BJ (cell line): ENCODE results near the gene HLX. TPM values are rescaled to one million over a fixed set of nuclear protein-coding genes. Genes with fewer than 3 reads are reported as not detected.

ENCODE experiments used
- CTCF ChIA-PET: fragments of 350-600 bp; formaldehyde crosslinking; extraction: SDS; loops from one replicate; lab custom pipeline; 2021; ENCODE audit warnings: antibody characterized with exemption, inconsistent platforms; lab: Yijun Ruan, JAX
- POLR2A ChIA-PET: fragments of 300-600 bp; sonication (Branson Sonifier 250); formaldehyde crosslinking; extraction: SDS; loops from one replicate; lab custom pipeline; 2021; ENCODE audit warnings: antibody characterized with exemption; lab: Charles Lee
- DNase-seq: peaks from one replicate; pipeline ENCODE4 v3.0.0-alpha.2; 2011; ENCODE audit warnings: low read depth
- H3K27me3 ChIP-seq: 2 replicates; pipeline ENCODE4 v1.6.0; 2011; ENCODE audit warnings: low read length; ENCODE audit not compliant: control insufficient read depth, insufficient read depth
- H3K36me3 ChIP-seq: 2 replicates; pipeline ENCODE4 v1.5.1; 2011; ENCODE audit warnings: low read length; ENCODE audit not compliant: control insufficient read depth, insufficient read depth
- H3K4me3 ChIP-seq: 2 replicates; pipeline ENCODE4 v1.5.1; 2011; ENCODE audit warnings: low read depth, mild to moderate bottlenecking, control low read depth, low read length
- polyA plus RNA-seq: library from polyadenylated mRNA; depleted of rRNA; stranded (reverse); fragments of >200 nt; gene quantifications from 2 replicates; pipeline ENCODE4 v1.2.3, GENCODE V29; 2011
- TF ChIP-seq, protein P1 (sequence below): IDR thresholded peaks from 2 replicates; pipeline ENCODE4 v1.5.1; 2011; ENCODE audit warnings: low read depth, mild to moderate bottlenecking, control low read depth, inconsistent platforms, low read length, moderate library complexity; ENCODE audit not compliant: insufficient read depth

HLX gene
- polyA plus RNA-seq, 1 experiment = 4.2 TPM

DNA sequence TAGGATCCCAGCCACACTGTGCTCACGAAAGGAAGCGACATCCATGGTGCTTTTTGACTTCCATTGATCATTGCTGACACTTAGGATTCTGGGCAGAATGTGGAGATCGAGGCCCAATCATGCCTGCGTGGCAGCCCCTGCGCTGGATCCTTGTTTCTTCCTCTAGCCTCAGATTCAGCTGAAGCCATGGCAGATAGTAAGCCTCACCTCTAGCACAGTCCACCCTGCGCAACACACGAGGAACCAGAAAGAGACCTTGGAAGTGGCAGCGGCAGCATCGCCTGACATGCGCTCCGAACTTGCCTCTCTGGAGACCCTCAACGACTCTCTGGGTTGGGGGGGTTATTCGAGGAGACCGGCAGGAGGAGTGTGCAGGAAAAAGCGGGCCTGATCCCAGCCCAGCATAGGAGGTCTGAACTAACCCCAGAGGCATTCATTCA, 10.6 kb downstream of the HLX start:
- H3K27me3 ChIP-seq = peaks cover 7% of the 10 kb centered on the region
- ChIA-PET CTCF (interaction anchor here (1.5 kb wide), 1 partner anchor 18 kb away, joined by 5 read pairs; no protein-coding TSS in a partner anchor), POLR2A (interaction anchor here (0.6 kb wide), 1 partner anchor 135 kb away, joined by 3 read pairs; no protein-coding TSS in a partner anchor)
- peaks cover 2% of the 10 kb centered on the region; the same call in 1 of the 2 replicates for H3K36me3 ChIP-seq
- TF ChIP-seq, protein P1, sequence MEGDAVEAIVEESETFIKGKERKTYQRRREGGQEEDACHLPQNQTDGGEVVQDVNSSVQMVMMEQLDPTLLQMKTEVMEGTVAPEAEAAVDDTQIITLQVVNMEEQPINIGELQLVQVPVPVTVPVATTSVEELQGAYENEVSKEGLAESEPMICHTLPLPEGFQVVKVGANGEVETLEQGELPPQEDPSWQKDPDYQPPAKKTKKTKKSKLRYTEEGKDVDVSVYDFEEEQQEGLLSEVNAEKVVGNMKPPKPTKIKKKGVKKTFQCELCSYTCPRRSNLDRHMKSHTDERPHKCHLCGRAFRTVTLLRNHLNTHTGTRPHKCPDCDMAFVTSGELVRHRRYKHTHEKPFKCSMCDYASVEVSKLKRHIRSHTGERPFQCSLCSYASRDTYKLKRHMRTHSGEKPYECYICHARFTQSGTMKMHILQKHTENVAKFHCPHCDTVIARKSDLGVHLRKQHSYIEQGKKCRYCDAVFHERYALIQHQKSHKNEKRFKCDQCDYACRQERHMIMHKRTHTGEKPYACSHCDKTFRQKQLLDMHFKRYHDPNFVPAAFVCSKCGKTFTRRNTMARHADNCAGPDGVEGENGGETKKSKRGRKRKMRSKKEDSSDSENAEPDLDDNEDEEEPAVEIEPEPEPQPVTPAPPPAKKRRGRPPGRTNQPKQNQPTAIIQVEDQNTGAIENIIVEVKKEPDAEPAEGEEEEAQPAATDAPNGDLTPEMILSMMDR = no peak
- no peak for DNase-seq
- H3K4me3 ChIP-seq = no peak overlapping the region

DNA sequence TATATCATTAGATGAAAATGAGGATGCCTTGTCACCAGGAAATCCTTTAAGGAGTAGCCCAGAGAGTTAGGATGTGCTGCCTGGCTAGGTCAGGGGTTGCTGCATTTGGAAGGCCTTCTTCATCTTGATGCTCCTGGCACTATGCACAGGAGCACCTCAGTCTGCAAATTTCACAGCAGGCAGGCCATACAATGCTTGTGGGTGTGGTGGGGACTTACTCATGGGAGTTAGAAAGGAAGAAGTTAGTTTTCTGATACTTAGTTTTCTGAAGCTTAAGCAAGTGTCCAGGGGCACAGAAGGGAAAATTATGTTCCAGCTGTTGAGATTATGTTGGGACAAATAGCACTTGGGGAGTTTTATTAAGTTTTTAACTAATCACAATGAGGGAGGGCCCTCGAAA, 11.4 kb downstream of the HLX start:
- no peaks in the 10 kb centered on the region for H3K36me3 ChIP-seq
- H3K4me3 ChIP-seq = no peak overlapping the region
- H3K27me3 ChIP-seq = peaks cover 7% of the 10 kb centered on the region
- TF ChIP-seq, protein P1 = no peak
- no peak for DNase-seq
- CTCF ChIA-PET = interaction anchor here (1.5 kb wide), 1 partner anchor 17 kb away, joined by 5 read pairs; no protein-coding TSS in a partner anchor
- POLR2A ChIA-PET = no interaction called here

DNA sequence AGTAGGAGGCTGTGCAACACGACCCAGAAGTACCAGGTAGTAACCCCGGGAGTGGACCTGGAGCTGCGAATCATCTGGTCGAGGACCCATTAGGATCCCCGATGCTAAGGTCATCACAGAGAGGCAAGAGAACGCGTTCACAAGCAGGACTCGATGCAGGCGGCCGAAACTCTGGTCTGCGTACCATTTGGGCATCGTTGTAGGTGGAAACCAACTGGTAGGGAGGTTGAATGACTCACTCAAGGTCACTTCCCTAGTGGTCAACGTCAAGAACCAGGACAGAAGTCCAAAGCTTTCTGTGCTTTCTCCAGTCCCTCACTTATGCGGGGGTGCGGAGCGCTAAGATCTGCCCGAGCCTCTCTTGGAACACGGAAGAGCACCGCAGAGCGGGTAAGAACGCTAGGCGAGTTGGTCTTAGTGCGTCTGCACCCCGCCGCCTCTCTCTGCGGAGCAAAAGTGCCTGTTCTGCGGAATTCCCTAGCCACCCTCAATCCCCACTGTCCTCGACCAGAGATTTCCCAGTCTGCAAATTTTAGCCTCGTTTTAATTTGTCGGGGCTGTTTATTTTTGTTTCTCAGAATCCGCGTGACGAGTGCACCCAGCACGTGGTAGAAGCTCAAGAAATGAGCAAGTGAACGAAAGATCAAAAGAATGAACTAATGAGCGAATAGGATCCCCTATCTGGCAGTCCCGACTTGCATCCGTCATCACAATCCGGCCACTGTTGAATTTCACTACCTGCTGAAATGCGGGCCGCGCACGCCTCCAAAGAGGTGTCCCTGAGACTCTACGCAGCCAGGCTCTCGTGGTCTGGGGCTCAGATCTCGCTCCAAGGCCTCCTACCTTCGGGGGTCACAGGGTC, 12.2 kb downstream of the HLX start:
- TF ChIP-seq, protein P1 = no peak
- POLR2A ChIA-PET = interaction anchor here (0.5 kb wide), 1 partner anchor 955 kb away, joined by 3 read pairs; no protein-coding TSS in a partner anchor
- H3K4me3 ChIP-seq = no peak overlapping the region
- CTCF ChIA-PET = interaction anchor here (1.5 kb wide), 1 partner anchor 17 kb away, joined by 5 read pairs; no protein-coding TSS in a partner anchor
- peaks cover 7% of the 10 kb centered on the region for H3K27me3 ChIP-seq
- no peak for DNase-seq
- H3K36me3 ChIP-seq = no peaks in the 10 kb centered on the region

DNA sequence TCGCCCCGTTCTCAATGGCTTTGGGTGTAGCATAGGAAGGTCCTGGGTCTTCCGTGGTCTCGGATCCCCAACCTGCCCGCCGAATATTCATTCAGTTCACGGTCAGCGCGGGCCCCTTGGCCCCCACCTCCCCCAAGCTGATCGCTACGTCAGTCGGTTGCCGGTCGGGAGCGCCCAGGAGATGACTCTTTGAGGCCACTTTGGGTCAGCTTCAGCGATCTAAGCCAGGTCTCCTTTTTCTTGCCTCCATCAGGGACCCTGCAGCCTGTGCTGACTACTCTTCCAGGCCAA, 12.8 kb downstream of the HLX start:
- ChIA-PET CTCF (interaction anchor here (0.7 kb wide), 1 partner anchor 108 kb away, joined by 4 read pairs; no protein-coding TSS in a partner anchor), POLR2A (interaction anchor here (0.5 kb wide), 1 partner anchor 955 kb away, joined by 3 read pairs; no protein-coding TSS in a partner anchor)
- Histone ChIP-seq H3K27me3 (peaks cover 7% of the 10 kb centered on the region), H3K36me3 (no peaks in the 10 kb centered on the region), H3K4me3 (no peak overlapping the region)
- TF ChIP-seq, protein P1 = no peak
- no peak for DNase-seq

DNA sequence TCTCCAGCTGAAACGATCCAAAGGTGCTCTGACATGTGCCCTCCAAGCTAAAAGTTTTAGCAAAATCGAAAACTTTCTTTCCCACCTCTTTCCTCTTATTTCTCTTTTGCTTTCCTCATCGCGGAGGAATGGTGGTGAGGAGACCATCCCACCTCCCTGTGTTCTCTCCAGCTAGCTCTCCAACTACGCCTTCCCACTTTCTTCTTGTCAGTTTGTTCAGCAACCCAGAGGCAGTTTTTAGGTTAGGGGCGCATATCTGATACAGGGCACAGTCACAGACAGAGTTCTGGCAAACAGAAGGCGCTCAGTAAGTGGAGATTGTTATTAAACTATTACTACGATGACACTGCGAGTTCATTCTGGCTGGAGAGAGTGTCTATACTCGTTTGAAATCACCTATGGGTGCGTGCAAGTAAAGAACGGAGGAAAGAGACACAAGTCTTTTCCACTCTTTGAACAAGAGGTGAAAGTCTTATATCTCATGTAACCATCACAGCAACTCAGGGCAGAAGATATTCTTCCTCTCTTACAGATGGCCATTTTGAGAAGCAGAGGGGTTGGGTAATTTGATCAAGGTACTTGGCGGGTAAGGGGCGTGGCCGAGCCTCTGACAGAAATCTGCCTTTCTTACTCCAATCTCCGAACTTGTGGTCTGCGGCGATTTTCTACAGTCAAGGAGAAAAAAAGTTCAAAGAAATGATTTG, 13.9 kb downstream of the HLX start:
- POLR2A ChIA-PET = no interaction called here
- no peak for DNase-seq
- H3K4me3 ChIP-seq = no peak overlapping the region
- TF ChIP-seq, protein P1 = no peak
- H3K27me3 ChIP-seq = peaks cover 7% of the 10 kb centered on the region
- CTCF ChIA-PET = no interaction called here
- no peaks in the 10 kb centered on the region for H3K36me3 ChIP-seq
